IPS-15b (cell line): ENCODE data around the gene FAM184B.

ENCODE experiments used
- H3K27me3 ChIP-seq: one replicate; pipeline ENCODE4 v1.6.1; 2013; ENCODE audit warnings: low read length; ENCODE audit not compliant: control insufficient read depth, insufficient read depth
- H3K36me3 ChIP-seq: one replicate; pipeline ENCODE4 v1.6.1; 2013; ENCODE audit warnings: low read length; ENCODE audit not compliant: control insufficient read depth, insufficient read depth
- H3K4me1 ChIP-seq: one replicate; pipeline ENCODE4 v1.6.1; 2013; ENCODE audit warnings: mild to moderate bottlenecking, low read length; ENCODE audit not compliant: control insufficient read depth, insufficient read depth
- H3K4me3 ChIP-seq: one replicate; pipeline ENCODE4 v1.5.1; 2013; ENCODE audit warnings: low read depth, low read length
- H3K9ac ChIP-seq: one replicate; pipeline ENCODE4 v1.6.1; 2013; ENCODE audit warnings: low read depth, mild to moderate bottlenecking, low read length
- H3K9me3 ChIP-seq: one replicate; pipeline ENCODE4 v1.6.1; 2013; ENCODE audit warnings: mild to moderate bottlenecking, low read length; ENCODE audit not compliant: control insufficient read depth, insufficient read depth

FAM184B gene

GRCh38 chr4:17781300-17782287 is at the start of gene FAM184B:
FAM184B (minus strand) TSS chr4:17781621; CDS start chr4:17781299, 322 bp downstream.
- H3K9me3 ChIP-seq = no peaks in the 10 kb centered on the region
- H3K9ac ChIP-seq = no peak within 1 kb of the TSS
- peaks cover 3% of the 10 kb centered on the region for H3K4me1 ChIP-seq
- H3K4me3 ChIP-seq = peak within 1 kb of the TSS; percentile 53
- peaks cover 48% of the 10 kb centered on the region for H3K27me3 ChIP-seq
- H3K36me3 ChIP-seq = no peaks in the 10 kb centered on the region

GRCh38 chr4:17823871-17824669 is 42.6 kb upstream of the FAM184B start:
- no peaks in the 10 kb centered on the region for H3K27me3 ChIP-seq
- H3K9ac ChIP-seq = no peak overlapping the region
- no peak overlapping the region for H3K4me3 ChIP-seq
- H3K9me3 ChIP-seq = no peaks in the 10 kb centered on the region
- no peaks in the 10 kb centered on the region for H3K36me3 ChIP-seq
- peaks cover 12% of the 10 kb centered on the region for H3K4me1 ChIP-seq

GRCh38 chr4:17817027-17817426 is 35.6 kb upstream of the FAM184B start:
- no peak overlapping the region for H3K9ac ChIP-seq
- H3K9me3 ChIP-seq = no peaks in the 10 kb centered on the region
- H3K4me3 ChIP-seq = no peak overlapping the region
- H3K4me1 ChIP-seq = no peaks in the 10 kb centered on the region
- H3K27me3 ChIP-seq = no peaks in the 10 kb centered on the region
- H3K36me3 ChIP-seq = peaks cover 7% of the 10 kb centered on the region

GRCh38 chr4:17816142-17816541 is 34.7 kb upstream of the FAM184B start:
- H3K27me3 ChIP-seq = no peaks in the 10 kb centered on the region
- H3K36me3 ChIP-seq = peaks cover 7% of the 10 kb centered on the region
- H3K4me3 ChIP-seq = no peak overlapping the region
- H3K4me1 ChIP-seq = no peaks in the 10 kb centered on the region
- no peaks in the 10 kb centered on the region for H3K9me3 ChIP-seq
- no peak overlapping the region for H3K9ac ChIP-seq

GRCh38 chr4:17814140-17814539 is 32.7 kb upstream of the FAM184B start:
- H3K36me3 ChIP-seq = peaks cover 7% of the 10 kb centered on the region
- H3K4me1 ChIP-seq = no peaks in the 10 kb centered on the region
- H3K4me3 ChIP-seq = no peak overlapping the region
- no peaks in the 10 kb centered on the region for H3K9me3 ChIP-seq
- no peaks in the 10 kb centered on the region for H3K27me3 ChIP-seq
- H3K9ac ChIP-seq = no peak overlapping the region

GRCh38 chr4:17812801-17813200 is 31.4 kb upstream of the FAM184B start:
- no peak overlapping the region for H3K9ac ChIP-seq
- H3K9me3 ChIP-seq = no peaks in the 10 kb centered on the region
- peaks cover 5% of the 10 kb centered on the region for H3K4me1 ChIP-seq
- peak overlapping the region; percentile 76 for H3K4me3 ChIP-seq
- H3K27me3 ChIP-seq = no peaks in the 10 kb centered on the region
- peaks cover 7% of the 10 kb centered on the region for H3K36me3 ChIP-seq

- Histone ChIP-seq H3K4me3 (peak overlapping the region; percentile 76), H3K36me3 (peaks cover 7% of the 10 kb centered on the region), H3K4me1 (peaks cover 8% of the 10 kb centered on the region), H3K9ac (no peak overlapping the region), H3K27me3 (no peaks in the 10 kb centered on the region), H3K9me3 (no peaks in the 10 kb centered on the region)
Observed at GRCh38 chr4:17812125-17812524, 30.7 kb upstream of the FAM184B start.

- Histone ChIP-seq H3K27me3 (no peaks in the 10 kb centered on the region), H3K36me3 (peaks cover 5% of the 10 kb centered on the region), H3K9me3 (no peaks in the 10 kb centered on the region), H3K4me3 (peak overlapping the region; percentile 76), H3K9ac (peak overlapping the region; percentile 80), H3K4me1 (peaks cover 8% of the 10 kb centered on the region)
Observed at GRCh38 chr4:17811078-17811603, 29.7 kb upstream of the FAM184B start.

GRCh38 chr4:17810260-17811077 is 29.0 kb upstream of the FAM184B start, which contains the start of the genes DCAF16 and NCAPG:
DCAF16 (minus strand) TSS chr4:17810757; CDS start chr4:17804141, 6,616 bp downstream.
NCAPG (plus strand) TSS chr4:17810979; CDS start chr4:17811078, 99 bp downstream.
- Histone ChIP-seq H3K9me3 (no peaks in the 10 kb centered on the region), H3K4me3 (peak within 1 kb of the TSS; percentile 96), H3K36me3 (peaks cover 3% of the 10 kb centered on the region), H3K4me1 (peaks cover 8% of the 10 kb centered on the region), H3K9ac (peak within 1 kb of the TSS; percentile 96), H3K27me3 (no peaks in the 10 kb centered on the region)

GRCh38 chr4:17809667-17810066 is 28.2 kb upstream of the FAM184B start:
- Histone ChIP-seq H3K4me1 (peaks cover 8% of the 10 kb centered on the region), H3K9ac (peak overlapping the region; percentile 96), H3K36me3 (peaks cover 4% of the 10 kb centered on the region), H3K9me3 (no peaks in the 10 kb centered on the region), H3K27me3 (no peaks in the 10 kb centered on the region), H3K4me3 (peak overlapping the region; percentile 96)

- no peaks in the 10 kb centered on the region for H3K9me3 ChIP-seq
- H3K27me3 ChIP-seq = no peaks in the 10 kb centered on the region
- peaks cover 20% of the 10 kb centered on the region for H3K36me3 ChIP-seq
- H3K9ac ChIP-seq = no peak overlapping the region
- peaks cover 8% of the 10 kb centered on the region for H3K4me1 ChIP-seq
- H3K4me3 ChIP-seq = peak overlapping the region; percentile 19
Observed at GRCh38 chr4:17807446-17807845, 26.0 kb upstream of the FAM184B start.
